Common myeloid progenitor, CD34-positive (primary cell): Measurements from ENCODE around the gene RNF13.

Experiments
- CTCF ChIA-PET: fragments of 350-600 bp; sonication (Branson Sonifier 250); formaldehyde crosslinking; loops from one replicate; lab custom pipeline; 2021; ENCODE audit warnings: antibody characterized with exemption; lab: Charles Lee
- POLR2A ChIA-PET: fragments of 350-600 bp; sonication (Branson Sonifier 250); formaldehyde crosslinking; loops from one replicate; lab custom pipeline; 2021; ENCODE audit warnings: antibody characterized with exemption; lab: Charles Lee
- DNase-seq, 3 donors: peaks; one replicate each; pipeline versions ENCODE4 v3.0.0 to v3.0.0-alpha.2; 2013
- H3K27ac ChIP-seq, 2 experiments: 1 replicate in 1 of 2; 2 replicates in 1 of 2; pipeline ENCODE4 v1.7.0; 2013; ENCODE audit warnings: inconsistent platforms in 2 of 2, low read length in 2 of 2, mild to moderate bottlenecking in 2 of 2, low read depth in 1 of 2, moderate library complexity in 1 of 2; ENCODE audit not compliant: severe bottlenecking in 2 of 2, insufficient read depth in 1 of 2, poor library complexity in 1 of 2
- H3K27me3 ChIP-seq, 5 experiments: replicated peaks in 2 of 5; 1 replicate in 3 of 5; 2 replicates in 2 of 5; pipeline versions ENCODE4 v1.6.1 to v1.7.0; 2013; ENCODE audit warnings: low read length in 4 of 5, mild to moderate bottlenecking in 2 of 5, moderate library complexity in 2 of 5, inconsistent platforms in 1 of 5; ENCODE audit not compliant: insufficient read depth in 5 of 5, control insufficient read depth in 4 of 5
- H3K36me3 ChIP-seq, 4 experiments: 1 replicate in 2 of 4; 2 replicates in 2 of 4; pipeline versions ENCODE4 v1.6.1 to v1.7.0; 2013; ENCODE audit warnings: low read length in 3 of 4, control low read depth in 1 of 4, mild to moderate bottlenecking in 1 of 4; ENCODE audit not compliant: control insufficient read depth in 4 of 4, insufficient read depth in 4 of 4
- H3K4me1 ChIP-seq, 4 experiments: 1 replicate in 3 of 4; 2 replicates in 1 of 4; pipeline versions ENCODE4 v1.6.1 to v1.7.1; 2013; ENCODE audit warnings: low read length in 3 of 4, mild to moderate bottlenecking in 3 of 4, control low read depth in 1 of 4, inconsistent platforms in 1 of 4, moderate library complexity in 1 of 4; ENCODE audit not compliant: control insufficient read depth in 4 of 4, insufficient read depth in 4 of 4; ENCODE audit errors: control extremely low read depth in 1 of 4
- H3K4me3 ChIP-seq, 7 experiments: 1 replicate in 4 of 7; 2 replicates in 3 of 7; pipeline versions ENCODE4 v1.5.1 to v1.7.0; 2013; ENCODE audit warnings: mild to moderate bottlenecking in 7 of 7, low read length in 6 of 7, moderate library complexity in 6 of 7, inconsistent platforms in 2 of 7, low read depth in 2 of 7, control low read depth in 1 of 7; ENCODE audit not compliant: insufficient read depth in 4 of 7, control insufficient read depth in 1 of 7; ENCODE audit errors: extremely low read depth in 1 of 7
- H3K9me3 ChIP-seq, 5 experiments: 1 replicate in 4 of 5; 2 replicates in 1 of 5; pipeline versions ENCODE4 v1.6.1 to v1.7.1; 2013; ENCODE audit warnings: low read length in 4 of 5, mild to moderate bottlenecking in 2 of 5, inconsistent platforms in 1 of 5, low read depth in 1 of 5, moderate library complexity in 1 of 5; ENCODE audit not compliant: control insufficient read depth in 4 of 5, insufficient read depth in 2 of 5; ENCODE audit errors: control extremely low read depth in 1 of 5
- WGBS: methylation state at CpG from one replicate; pipeline ENCODE4 v1.1.5; 2013; ENCODE audit not compliant: insufficient coverage; 5-methylcytosine and 5-hydroxymethylcytosine counted together

RNF13 gene

GRCh38 chr3:149947231-149947630 lies 134.2 kb downstream of the RNF13 start:
- no peak overlapping the region for H3K27ac ChIP-seq
- H3K4me3 ChIP-seq: no peak overlapping the region
- peaks cover 0 to 17% (median 0%) of the 10 kb centered on the region in 5 experiments for H3K9me3 ChIP-seq
- 100% methylated on average over 4 of the region's 7 CpGs for WGBS
- DNase-seq: no peak
- H3K36me3 ChIP-seq: peaks cover 2 to 11% (median 5%) of the 10 kb centered on the region in 4 experiments
- H3K27me3 ChIP-seq: no peaks in the 10 kb centered on the region
- ChIA-PET POLR2A (no interaction called here), CTCF (interaction anchor here (1.2 kb wide), 1 partner anchor 237 kb away, joined by 3 read pairs; no protein-coding TSS in a partner anchor)
- H3K4me1 ChIP-seq: no peaks in the 10 kb centered on the region

GRCh38 chr3:149949181-149949580 lies 136.2 kb downstream of the RNF13 start:
- no peaks in the 10 kb centered on the region for H3K27me3 ChIP-seq
- H3K4me1 ChIP-seq: peaks cover 0 to 3% (median 0%) of the 10 kb centered on the region in 4 experiments
- no peak overlapping the region for H3K27ac ChIP-seq
- no peak for DNase-seq
- POLR2A ChIA-PET: no interaction called here
- CTCF ChIA-PET: no interaction called here
- H3K36me3 ChIP-seq: peaks cover 2 to 7% (median 6%) of the 10 kb centered on the region in 4 experiments
- WGBS: no CpG with 5 or more reads among the region's 2 CpGs
- no peak overlapping the region for H3K4me3 ChIP-seq
- no peaks in the 10 kb centered on the region for H3K9me3 ChIP-seq

GRCh38 chr3:149954812-149955211 lies 141.8 kb downstream of the RNF13 start:
- Histone ChIP-seq H3K4me3 (no peak overlapping the region), H3K9me3 (no peaks in the 10 kb centered on the region), H3K36me3 (peaks cover 3 to 7% (median 6%) of the 10 kb centered on the region in 4 experiments), H3K4me1 (peaks cover 0 to 10% (median 5%) of the 10 kb centered on the region in 4 experiments), H3K27me3 (no peaks in the 10 kb centered on the region), H3K27ac (no peak overlapping the region)
- POLR2A ChIA-PET: no interaction called here
- no peak for DNase-seq
- WGBS: 0% methylated on average over 1 of the region's 1 CpG
- CTCF ChIA-PET: interaction anchor here (2.0 kb wide), 1 partner anchor 11 kb away, joined by 5 read pairs; no protein-coding TSS in a partner anchor

- POLR2A ChIA-PET: no interaction called here
- CTCF ChIA-PET: interaction anchor here (2.0 kb wide), 1 partner anchor 11 kb away, joined by 5 read pairs; no protein-coding TSS in a partner anchor
- Histone ChIP-seq H3K9me3 (no peaks in the 10 kb centered on the region), H3K27ac (no peak overlapping the region), H3K4me1 (peaks cover 0 to 10% (median 5%) of the 10 kb centered on the region in 4 experiments), H3K4me3 (no peak overlapping the region), H3K36me3 (peaks cover 3 to 7% (median 7%) of the 10 kb centered on the region in 4 experiments), H3K27me3 (no peaks in the 10 kb centered on the region)
- WGBS: no CpG with 5 or more reads among the region's 2 CpGs
- DNase-seq: no peak
These were observed 142.4 kb downstream of the RNF13 start for GRCh38 chr3:149955449-149955848.

GRCh38 chr3:149957361-149958125 lies 144.5 kb downstream of the RNF13 start:
- H3K4me1 ChIP-seq: peaks cover 0 to 10% (median 5%) of the 10 kb centered on the region in 4 experiments
- no peaks in the 10 kb centered on the region for H3K9me3 ChIP-seq
- DNase-seq: no peak
- no peak overlapping the region for H3K4me3 ChIP-seq
- CTCF ChIA-PET: interaction anchor here (0.7 to 1.7 kb wide), 3 partner anchors 10 to 226 kb away, joined by 3 to 9 read pairs (median 4); no protein-coding TSS in a partner anchor
- no CpG with 5 or more reads among the region's 3 CpGs for WGBS
- POLR2A ChIA-PET: no interaction called here
- H3K36me3 ChIP-seq: peaks cover 3 to 11% (median 7%) of the 10 kb centered on the region in 4 experiments
- no peak overlapping the region for H3K27ac ChIP-seq
- H3K27me3 ChIP-seq: no peaks in the 10 kb centered on the region

GRCh38 chr3:149958171-149958796 lies 145.3 kb downstream of the RNF13 start:
- H3K4me1 ChIP-seq: peaks cover 0 to 10% (median 5%) of the 10 kb centered on the region in 4 experiments
- DNase-seq: no peak
- H3K4me3 ChIP-seq: no peak overlapping the region
- H3K36me3 ChIP-seq: peaks cover 3 to 11% (median 7%) of the 10 kb centered on the region in 4 experiments
- CTCF ChIA-PET: interaction anchor here (1.4 to 1.7 kb wide), 2 partner anchors 10 to 225 kb away, joined by 4 to 9 read pairs; no protein-coding TSS in a partner anchor
- H3K9me3 ChIP-seq: no peaks in the 10 kb centered on the region
- POLR2A ChIA-PET: no interaction called here
- 100% methylated on average over 3 of the region's 3 CpGs for WGBS
- H3K27me3 ChIP-seq: no peaks in the 10 kb centered on the region
- no peak overlapping the region for H3K27ac ChIP-seq
